GM18858 (cell line): ENCODE results near the gene PRTFDC1.
A peak's percentile ranks its signal among the peaks of the same experiment; 100 is the strongest.
"Not testable (repeated sequence)": the region's sequence is repeated elsewhere in the genome, so short reads cannot be mapped to it uniquely, and the experiment has no call there.

Source experiments
- ATAC-seq: cut with Tn5 transposase; IDR thresholded peaks from one replicate; pipeline ENCODE4 v1.9.1; 2021; ENCODE audit not compliant: unreplicated experiment

The PRTFDC1 gene

DNA sequence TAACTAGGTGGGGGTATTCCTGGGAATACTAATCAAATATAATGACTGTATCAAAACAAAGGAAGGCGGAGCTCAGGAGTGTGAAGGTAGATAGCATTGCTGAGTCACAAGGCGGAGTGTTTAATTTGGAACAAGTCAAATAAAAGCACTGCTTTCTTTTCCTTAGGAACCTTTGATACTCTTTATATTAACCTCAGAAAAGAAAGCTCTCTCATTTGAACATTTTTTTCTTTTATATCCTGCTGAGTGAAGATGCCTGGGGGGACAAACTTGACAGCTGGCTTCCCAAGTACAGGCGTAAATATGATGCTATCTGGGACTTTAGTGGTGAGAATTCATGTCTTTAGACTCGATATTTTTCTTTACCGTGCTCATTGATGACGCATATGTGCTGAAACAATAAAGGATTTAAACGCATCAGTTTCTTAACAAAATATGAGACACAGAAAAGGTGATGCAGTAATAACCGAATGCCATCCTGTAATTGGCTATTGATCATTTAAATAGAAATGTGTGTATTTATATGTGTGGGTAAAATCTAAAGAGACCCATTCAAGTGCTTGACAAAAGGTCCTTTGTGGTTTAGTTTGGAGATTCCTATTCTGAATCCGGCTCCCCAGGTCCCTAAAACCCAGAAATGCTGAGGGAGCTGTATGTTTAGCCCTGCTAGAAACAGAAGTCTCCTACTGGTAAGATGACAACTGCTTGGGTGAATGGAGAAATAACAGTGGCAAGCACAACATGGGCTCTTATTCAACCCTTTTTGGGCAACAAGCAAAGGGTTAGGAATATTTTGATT is 102.7 kb downstream of the PRTFDC1 start:
- no peak for ATAC-seq

DNA sequence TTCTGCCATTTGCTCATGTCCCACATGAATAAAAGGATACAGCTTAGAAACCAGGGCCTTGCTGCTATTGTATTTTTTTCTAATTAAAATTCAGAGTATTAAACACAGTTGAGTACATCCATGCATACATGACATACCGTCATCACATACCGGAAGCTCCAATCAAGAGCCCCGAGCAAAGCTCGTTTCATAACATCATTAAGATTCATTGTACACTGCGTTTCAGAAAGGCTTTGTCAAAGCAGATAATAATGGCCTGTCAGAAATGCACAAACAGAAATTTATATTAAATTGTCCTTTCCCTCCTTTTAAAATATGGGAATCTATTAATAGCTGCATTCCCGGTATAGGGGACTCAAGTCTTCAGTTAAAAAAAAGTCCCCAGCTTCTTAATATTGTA is 103.4 kb downstream of the PRTFDC1 start:
- ATAC-seq, result no peak

DNA sequence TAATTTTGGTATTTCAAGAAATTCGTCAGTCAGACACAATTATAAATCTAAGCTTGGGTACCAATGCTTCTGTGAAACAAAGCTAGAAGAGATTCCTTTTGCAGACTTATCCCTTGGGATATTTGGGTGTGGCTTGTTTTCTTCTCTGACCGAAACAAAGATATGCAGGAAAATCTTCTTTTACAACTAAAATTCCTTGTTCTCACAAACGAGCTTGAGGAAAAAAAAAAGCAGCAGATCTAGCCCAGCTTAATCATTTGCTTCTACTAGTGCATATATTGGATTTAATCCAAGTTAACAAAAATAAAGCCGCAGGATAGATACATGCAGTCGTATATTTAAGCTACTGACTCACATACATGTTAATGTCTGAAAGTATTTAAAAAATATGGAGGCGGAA is 104.2 kb downstream of the PRTFDC1 start:
- ATAC-seq, result no peak

DNA sequence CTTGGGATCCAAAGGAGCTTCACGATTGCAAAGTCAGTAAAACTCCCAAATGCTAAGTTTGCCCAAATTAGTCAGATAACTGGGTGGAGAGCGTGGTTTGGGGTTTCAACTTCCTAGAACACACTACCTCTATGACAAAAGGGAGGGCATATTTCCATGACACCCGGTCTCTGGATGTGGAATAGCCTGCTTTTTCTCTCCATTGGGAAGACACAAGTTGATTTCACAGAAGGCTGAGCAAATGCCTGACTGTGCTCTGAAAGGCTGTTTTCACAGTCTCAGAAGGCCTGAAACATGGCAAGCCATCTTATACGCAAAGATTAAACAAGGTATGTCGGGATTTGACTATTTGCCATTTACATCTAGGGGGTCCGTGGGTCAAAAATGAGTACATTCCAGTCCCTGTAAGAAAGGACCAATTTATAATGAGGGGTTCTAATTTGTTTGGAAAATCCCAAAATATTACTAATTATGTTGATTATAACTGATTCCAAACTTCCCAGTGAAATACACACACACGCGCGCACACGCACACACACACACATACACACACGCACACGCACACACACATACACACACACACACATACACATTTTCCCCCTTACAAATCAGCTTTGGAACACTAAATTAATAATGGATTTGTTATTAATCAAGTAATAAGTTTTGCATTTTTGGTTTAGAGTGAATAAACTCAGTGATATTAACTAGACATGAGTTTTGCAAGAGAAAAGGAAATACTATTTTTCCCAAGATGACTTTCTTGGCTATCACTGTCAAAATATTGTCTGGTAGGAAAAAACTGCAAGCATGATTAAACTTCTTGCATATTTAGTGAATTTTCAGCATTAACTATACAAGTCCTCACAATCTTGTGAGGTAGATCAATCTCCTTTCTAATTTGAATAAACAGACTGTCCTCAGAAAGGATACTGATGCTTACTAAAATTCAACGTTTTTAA is 105.0 kb downstream of the PRTFDC1 start:
- no peak for ATAC-seq

DNA sequence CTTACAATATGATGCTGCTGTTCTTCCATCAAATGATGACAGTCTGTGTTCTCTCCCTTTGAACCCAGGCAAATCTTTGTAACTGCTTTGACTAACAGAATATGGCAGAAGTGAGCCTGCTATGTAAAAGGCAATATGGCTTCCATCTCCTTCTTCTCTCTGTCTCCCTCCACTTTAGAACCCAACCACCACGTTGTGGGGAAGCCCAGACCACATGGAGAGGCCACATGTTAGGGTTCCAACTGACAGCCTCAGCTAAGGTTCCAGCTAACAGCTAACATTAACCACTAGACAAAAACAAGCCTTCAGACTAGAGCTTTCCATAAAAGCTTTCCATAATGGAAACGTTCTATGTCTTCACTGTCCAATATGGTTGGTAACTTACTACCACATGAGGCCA is 107.7 kb downstream of the PRTFDC1 start:
- no peak for ATAC-seq

DNA sequence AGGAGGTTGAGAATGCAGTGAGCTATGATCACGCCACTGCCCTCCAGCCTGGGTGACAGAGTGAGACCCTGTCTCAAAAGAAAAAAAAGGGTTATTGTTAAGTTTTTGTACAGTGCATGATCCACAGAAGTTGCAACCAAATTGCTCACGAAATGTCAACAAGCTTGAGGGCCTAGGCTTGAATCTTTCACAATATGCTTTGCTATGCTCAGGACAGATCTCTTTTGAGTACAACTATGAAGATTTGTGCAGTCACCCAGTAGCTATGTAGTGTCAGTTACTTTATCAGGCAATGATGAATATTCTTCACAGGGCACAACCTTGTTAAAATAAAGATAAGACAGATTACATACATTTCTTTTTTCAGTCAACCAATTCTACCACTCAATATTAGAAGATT is 109.2 kb downstream of the PRTFDC1 start:
- ATAC-seq, result no peak

DNA sequence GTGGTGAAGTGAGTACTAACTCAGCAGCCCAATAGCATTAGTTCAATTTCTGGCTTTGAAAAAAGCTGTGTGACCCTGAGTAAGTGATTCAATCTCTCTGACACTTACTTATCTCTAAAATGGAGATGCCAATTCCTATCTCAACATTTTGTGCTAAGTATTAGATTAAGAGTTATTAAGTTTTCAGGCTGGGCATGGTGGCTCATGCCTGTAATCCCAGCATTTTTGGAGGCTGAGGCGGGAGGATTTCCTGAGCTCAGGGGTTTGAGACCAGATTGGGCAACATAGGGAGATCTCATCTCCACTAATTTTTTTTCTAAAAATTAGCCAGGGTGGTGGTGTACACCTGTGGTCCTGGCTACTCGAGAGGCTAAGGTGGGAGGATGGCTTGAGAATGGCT is 109.5 kb downstream of the PRTFDC1 start:
- no peak for ATAC-seq

DNA sequence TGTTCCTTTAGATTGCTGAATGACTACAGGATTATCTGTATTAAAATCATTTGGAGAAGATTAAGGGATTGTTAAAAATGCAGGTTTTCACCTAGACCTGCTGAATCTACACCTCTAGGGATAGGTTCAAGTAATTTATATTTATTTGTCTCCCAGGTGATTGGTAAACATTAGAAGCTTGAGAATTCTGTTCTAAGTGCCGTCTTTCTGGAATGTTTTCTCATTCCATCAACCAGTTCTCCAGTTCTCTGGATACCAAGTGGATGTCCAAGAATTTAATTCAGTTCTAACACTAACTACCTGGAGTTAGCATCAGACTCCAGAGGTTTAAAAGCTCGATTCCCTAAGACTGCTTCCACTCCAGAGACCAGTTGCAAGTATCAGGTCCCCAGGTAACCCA is 110.9 kb downstream of the PRTFDC1 start:
- no peak for ATAC-seq

DNA sequence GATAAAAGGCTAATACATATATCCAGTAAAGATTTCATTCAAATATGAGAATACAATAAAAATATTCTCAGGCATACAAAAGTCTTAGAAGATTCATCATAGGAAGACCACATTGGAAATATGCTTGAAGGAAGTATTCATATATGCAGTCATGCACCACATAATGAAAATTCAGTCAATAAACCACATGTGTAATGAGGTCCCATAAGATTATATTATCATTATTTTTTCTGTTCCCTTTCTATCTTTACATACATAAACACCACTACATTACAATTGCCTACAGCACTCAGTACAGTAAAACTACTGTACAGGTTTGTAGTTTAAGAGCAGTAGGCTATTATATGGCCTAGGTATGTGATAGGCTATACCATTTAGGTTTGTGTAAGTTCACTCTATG is 111.6 kb downstream of the PRTFDC1 start:
- no peak for ATAC-seq

DNA sequence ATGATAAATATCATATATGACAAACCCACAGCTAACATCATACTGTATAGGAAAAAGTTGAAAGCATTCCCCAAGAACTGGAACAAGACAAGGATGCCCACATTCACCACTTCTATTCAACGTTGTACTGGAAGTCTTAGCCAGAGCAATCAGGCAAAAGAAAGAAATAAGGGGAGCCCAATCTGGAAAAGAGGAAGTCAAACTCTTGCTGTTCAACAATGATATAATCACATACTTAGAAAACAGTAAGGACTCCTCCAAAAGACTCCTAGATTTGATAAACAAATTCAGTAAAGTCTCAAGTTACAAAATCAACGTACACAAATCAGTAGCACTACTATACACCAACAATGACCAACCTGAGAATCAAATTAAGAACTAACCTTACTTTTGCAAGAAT is 114.6 kb downstream of the PRTFDC1 start:
- not testable (repeated sequence) for ATAC-seq

DNA sequence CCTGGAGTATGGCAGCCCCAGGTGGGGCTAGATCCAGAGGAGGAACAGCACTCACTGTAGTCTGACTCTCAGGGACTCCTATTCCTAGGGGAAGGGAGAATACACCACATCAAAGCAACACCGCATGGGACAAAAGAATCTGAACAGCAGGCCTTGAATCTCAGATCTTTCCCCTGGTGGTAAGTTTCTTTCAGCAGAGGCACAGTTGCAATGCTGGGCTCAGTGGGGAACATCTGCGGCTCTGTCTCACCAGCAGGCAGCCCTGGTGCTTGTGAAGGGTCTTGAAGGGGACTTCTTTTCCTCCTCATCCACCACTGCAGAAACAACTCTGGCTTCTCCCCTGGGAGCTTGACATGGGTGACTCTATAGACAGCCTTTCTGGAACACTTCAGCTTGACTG is 117.5 kb downstream of the PRTFDC1 start:
- ATAC-seq, result no peak

DNA sequence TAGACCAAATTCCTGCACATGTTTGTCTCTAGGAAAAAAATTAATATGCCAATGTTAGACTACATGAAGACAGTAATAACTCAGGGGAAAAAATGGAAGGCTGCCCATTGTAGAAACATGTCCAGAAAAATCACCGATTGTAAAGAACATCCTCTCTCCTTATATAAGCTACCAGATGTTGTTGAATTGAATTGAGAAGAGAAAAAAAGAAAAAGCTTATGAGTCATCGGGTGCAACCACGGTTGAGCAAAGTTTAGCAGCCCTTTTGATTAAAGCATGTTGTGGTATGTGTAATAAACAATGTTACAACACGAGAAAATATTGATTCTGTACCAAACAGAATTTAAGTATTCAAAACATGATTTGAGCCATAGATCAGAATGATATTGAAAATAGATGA is 126.4 kb downstream of the PRTFDC1 start:
- no peak for ATAC-seq

DNA sequence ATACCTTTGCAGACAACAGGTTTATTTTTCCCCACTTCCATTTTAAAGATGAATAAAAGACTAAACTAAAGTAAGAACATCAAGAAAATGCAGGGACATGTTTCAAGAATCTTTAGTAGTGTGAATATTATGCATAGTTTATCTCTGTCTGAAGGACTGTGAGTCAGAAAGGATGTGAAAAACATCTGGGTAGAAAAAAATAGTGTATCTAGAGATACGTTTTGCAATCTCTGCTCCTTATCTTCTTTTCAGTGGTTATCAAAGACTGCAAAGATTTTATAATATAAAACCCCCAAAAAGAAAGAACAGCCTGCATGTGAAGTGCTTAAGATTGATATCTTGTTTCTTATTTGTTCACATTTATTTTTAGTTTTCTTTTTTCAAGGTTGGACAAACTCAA is 126.9 kb downstream of the PRTFDC1 start:
- no peak for ATAC-seq

DNA sequence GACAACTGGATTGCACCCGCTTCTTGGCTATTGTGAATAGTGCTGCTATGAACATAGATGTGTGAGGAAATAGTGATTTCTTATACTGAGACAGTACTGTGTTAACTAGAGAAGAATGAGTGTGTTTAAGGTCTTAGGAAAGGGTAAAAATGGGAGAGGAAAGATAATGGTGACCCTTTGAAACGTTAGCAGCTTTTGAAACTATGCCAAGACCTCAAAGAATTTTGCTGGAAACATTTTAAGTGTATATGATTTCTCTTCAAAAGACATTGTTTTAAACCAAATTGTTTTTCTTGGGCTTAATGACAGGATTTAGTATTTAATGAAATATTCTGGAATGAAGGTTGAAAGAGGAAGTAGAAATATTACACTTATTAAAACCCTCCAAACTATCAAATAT is 127.9 kb downstream of the PRTFDC1 start:
- ATAC-seq, result no peak

DNA sequence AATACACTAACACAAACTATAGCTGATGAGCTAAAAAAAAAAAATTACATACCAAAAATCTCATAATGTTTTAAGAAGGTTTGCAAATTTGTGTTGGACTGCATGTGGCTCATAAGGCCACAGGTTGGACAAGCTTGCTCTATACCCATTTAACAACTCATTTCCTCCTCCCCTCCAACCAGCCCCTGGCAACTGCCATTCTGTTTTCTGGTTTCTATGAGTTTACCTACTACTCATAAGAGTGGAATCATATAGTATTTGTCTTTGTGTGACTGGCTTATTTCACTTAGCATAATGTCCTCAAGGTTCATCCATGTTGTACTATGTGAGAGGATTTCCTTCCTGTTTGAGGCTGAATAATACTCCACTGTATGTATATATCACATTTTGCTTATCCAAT is 128.3 kb downstream of the PRTFDC1 start:
- ATAC-seq, result no peak

DNA sequence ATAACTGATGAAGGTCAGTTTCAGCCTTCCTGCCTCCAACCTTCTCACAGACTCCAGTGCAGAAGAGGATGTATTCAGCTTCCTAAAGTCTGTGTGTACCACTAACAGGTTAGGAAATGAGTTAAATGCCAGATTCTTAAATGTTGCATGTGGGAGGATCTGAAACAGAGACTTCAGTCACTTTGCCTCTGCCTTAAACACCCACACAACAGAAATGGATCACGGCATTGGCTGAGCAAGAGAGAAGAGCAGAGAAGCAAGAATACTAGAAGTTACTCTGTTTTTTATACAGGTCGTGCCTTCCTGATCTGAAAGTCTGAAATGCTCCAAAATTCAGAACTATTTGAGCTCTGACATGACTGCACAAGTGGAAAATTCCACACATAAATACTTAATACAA is 129.8 kb downstream of the PRTFDC1 start:
- peak; percentile 93 for ATAC-seq

DNA sequence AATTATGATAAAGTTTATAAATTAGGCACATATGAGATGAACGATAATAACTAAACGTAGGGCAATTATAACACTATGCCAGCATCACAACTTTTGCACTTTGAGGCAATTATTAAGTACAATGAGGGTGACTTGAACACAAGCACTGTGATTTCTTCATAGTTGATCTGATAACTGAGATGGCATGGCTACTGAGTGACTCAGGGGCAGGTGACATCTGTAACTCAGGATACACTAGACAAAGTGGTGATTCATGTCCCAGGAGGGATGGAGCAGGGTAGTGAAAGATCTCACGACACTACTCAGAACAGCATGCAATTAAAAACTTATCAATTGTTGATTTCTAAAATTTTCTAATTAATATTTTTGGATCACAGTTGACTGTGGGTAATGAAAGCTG is 130.4 kb downstream of the PRTFDC1 start:
- ATAC-seq, result no peak

DNA sequence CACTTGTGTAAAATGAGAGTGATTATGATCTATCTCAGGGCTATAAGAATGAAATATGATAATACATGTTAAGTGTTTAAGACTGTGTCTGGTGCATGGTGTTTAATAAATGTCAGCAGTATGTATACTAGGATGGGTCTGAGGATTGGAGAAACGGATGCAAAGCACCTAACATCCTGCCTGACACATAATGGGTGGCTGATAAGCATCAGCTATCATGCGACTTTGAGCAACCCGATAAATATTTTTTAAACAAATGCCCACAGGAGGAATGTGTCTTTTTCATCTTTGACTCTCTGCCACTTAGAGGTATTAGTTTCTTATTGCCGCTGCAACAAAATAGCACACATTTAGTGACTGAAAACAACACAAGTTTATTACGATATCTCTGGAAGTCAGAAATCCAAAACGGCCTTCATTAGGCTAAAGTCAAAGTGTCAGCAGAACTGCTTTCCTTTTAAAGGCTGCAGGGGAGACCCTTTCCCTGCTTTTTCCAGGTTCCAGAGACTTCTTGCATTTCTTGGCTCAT is 135.5 kb downstream of the PRTFDC1 start:
- no peak for ATAC-seq

DNA sequence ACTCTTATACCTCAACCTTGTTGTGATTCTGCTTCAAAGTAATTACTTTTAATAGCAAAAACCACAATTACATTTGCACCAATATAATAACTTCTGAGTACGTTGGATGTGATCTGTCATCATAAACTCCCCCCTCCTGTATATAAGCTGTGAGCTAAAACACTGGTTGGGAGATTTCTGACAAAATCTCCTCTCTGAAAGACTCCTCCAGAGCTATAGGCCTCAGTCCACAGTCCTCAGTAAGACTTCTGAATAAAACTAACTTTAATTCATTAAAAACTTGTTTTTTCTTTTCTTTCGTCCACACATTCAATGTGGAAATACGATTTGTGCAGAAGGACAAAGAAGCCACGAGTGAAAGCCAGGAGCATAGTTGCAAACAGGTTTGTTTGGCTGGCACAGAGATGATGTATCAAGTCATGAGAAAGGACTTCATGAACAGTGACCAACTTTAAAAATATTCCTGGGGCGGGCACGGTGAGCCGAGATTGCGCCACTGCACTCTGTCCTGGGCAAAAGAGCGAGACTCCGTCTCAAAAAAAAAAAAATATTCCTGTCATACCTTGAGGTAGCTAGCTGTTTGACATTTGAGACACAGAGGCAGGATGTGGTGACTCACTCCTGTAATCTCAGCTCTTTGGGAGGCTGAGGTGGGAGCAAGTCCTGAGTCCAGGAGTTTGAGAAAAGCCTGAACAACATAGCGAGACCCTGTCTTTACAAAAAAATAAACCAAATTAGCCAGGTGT is 137.7 kb downstream of the PRTFDC1 start:
- no peak for ATAC-seq

DNA sequence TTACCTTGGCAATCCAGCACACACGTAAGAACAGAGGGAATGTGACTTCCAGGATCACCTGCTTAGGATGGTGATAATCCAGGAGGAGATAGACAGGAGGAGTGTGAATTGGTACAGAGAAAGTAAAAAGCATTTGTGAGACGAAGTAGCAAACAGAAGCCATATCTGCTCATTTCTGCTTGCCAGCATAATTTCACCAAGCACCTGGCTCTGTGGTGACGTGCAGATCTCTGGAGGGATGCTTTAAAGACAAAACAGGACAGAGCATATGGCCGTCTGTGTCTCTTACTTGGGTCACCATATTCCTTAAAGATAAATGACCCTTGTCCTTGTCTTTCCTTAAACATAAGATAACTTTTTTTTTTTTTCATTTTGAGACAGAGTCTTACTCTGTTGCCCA is 138.6 kb downstream of the PRTFDC1 start:
- no peak for ATAC-seq

DNA sequence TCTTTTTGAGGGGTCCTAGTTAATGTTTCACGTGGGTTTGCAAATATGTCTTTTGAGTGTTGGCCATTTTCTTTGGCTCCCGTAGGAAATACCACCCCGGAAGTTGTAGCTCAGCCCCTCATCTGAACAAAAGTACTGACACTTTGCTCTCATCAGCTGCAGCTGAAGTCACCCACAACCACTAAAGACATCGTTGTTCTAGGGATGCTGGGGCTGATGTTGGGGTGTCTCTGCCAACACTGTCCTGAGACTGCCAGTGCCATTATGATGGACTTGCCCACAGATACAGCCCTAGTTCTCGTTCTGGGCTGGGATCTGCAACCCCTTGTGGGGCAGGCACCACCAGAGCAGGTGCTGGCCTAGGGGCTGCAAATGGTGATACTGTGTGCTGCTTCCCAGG is 146.1 kb downstream of the PRTFDC1 start:
- ATAC-seq, result no peak
